WTC11 (cell line): Measurements from ENCODE around the gene IYD. TPM values are rescaled to one million over a fixed set of nuclear protein-coding genes. Genes with fewer than 3 reads are reported as not detected.

Source experiments
- ATAC-seq: fragments of 200-7000 bp; cut with Tn5 transposase; 2 replicates; pipeline ENCODE4 v1.10.0; 2021; ENCODE audit warnings: mild to moderate bottlenecking, moderate library complexity
- CTCF ChIA-PET: fragments of 300-600 bp; sonication (Branson Sonifier 250); formaldehyde crosslinking; loops from one replicate; lab custom pipeline; 2021; ENCODE audit warnings: antibody characterized with exemption; lab: Charles Lee
- POLR2A ChIA-PET: fragments of 350-600 bp; sonication (Branson Sonifier 250); formaldehyde crosslinking; loops from one replicate; lab custom pipeline; 2021; ENCODE audit warnings: antibody characterized with exemption; lab: Charles Lee
- DNase-seq: peaks from one replicate; pipeline ENCODE4 v3.0.0; 2021; ENCODE audit warnings: low spot score
- H3K27ac Mint-ChIP-seq: 2 replicates; pipeline ENCODE4 v1.8.0; 2021; ENCODE audit warnings: mixed read lengths
- H3K27me3 Mint-ChIP-seq: 2 replicates; pipeline ENCODE4 v1.8.0; 2021; ENCODE audit warnings: low read depth, mild to moderate bottlenecking, moderate library complexity, mixed read lengths
- H3K36me3 Mint-ChIP-seq: 2 replicates; pipeline ENCODE4 v1.8.0; 2021; ENCODE audit warnings: mixed read lengths
- H3K4me1 Mint-ChIP-seq: 2 replicates; pipeline ENCODE4 v1.8.0; 2022; ENCODE audit warnings: mixed read lengths
- H3K4me3 Mint-ChIP-seq: 2 replicates; pipeline ENCODE4 v1.8.0; 2021; ENCODE audit warnings: mild to moderate bottlenecking, moderate library complexity, mixed read lengths
- H3K9me3 Mint-ChIP-seq: 2 replicates; pipeline ENCODE4 v1.8.0; 2021; ENCODE audit warnings: mixed read lengths
- AFF4 ChIP-seq: sonication (generic); formaldehyde crosslinking; IDR thresholded peaks from 2 replicates; pipeline ENCODE4 v1.8.1; 2023; ENCODE audit warnings: mild to moderate bottlenecking, missing genetic modification reagents, borderline replicate concordance
- ATF2 ChIP-seq: sonication (generic); formaldehyde crosslinking; IDR thresholded peaks from 2 replicates; pipeline ENCODE4 v1.8.1; 2022; ENCODE audit warnings: low read depth, missing genetic modification reagents, borderline replicate concordance
- CREM ChIP-seq: sonication (generic); formaldehyde crosslinking; IDR thresholded peaks from 2 replicates; pipeline ENCODE4 v1.8.1; 2022; ENCODE audit warnings: mild to moderate bottlenecking, missing genetic modification reagents, moderate library complexity
- CTCF ChIP-seq: fragments of 200-600 bp; IDR thresholded peaks from 2 replicates; pipeline ENCODE4 v1.8.0; 2022; ENCODE audit warnings: antibody characterized with exemption
- ESRRA ChIP-seq: sonication (generic); formaldehyde crosslinking; IDR thresholded peaks from 2 replicates; pipeline ENCODE4 v1.8.1; 2022; ENCODE audit warnings: mild to moderate bottlenecking, missing genetic modification reagents, borderline replicate concordance
- FOXP1 ChIP-seq: sonication (generic); formaldehyde crosslinking; IDR thresholded peaks from 2 replicates; pipeline ENCODE4 v1.8.0; 2022; ENCODE audit warnings: missing genetic modification reagents, mild to moderate bottlenecking, moderate library complexity, borderline replicate concordance
- FOXP4 ChIP-seq: sonication (generic); formaldehyde crosslinking; IDR thresholded peaks from 2 replicates; pipeline ENCODE4 v1.8.0; 2022; ENCODE audit warnings: mild to moderate bottlenecking, missing genetic modification reagents
- GABPB1 ChIP-seq: sonication (generic); formaldehyde crosslinking; IDR thresholded peaks from 2 replicates; pipeline ENCODE4 v1.8.1; 2023; ENCODE audit warnings: mild to moderate bottlenecking, missing genetic modification reagents
- MXD4 ChIP-seq: fragments of 250-450 bp; sonication (Bioruptor Pico); IDR thresholded peaks from 2 replicates; pipeline ENCODE4 v1.8.0; 2021; ENCODE audit warnings: mild to moderate bottlenecking, moderate library complexity, borderline replicate concordance
- NFATC4 ChIP-seq: fragments of 250-450 bp; sonication (Bioruptor Pico); IDR thresholded peaks from 2 replicates; pipeline ENCODE4 v1.9.0; 2021; ENCODE audit warnings: mild to moderate bottlenecking
- OVOL2 ChIP-seq: fragments of 250-450 bp; sonication (Bioruptor Pico); IDR thresholded peaks from 2 replicates; pipeline ENCODE4 v1.9.0; 2021; ENCODE audit warnings: mild to moderate bottlenecking, borderline replicate concordance
- RORB ChIP-seq: fragments of 250-450 bp; sonication (Bioruptor Pico); IDR thresholded peaks from 2 replicates; pipeline ENCODE4 v1.9.0; 2021; ENCODE audit warnings: mild to moderate bottlenecking
- TCF7 ChIP-seq: sonication (generic); formaldehyde crosslinking; IDR thresholded peaks from 2 replicates; pipeline ENCODE4 v1.8.0; 2022; ENCODE audit warnings: mild to moderate bottlenecking, low read depth, missing genetic modification reagents, moderate library complexity
- TP53 ChIP-seq: sonication (generic); formaldehyde crosslinking; IDR thresholded peaks from 2 replicates; pipeline ENCODE4 v1.8.1; 2023; ENCODE audit warnings: mild to moderate bottlenecking, missing genetic modification reagents
- ZNF232 ChIP-seq: sonication (generic); formaldehyde crosslinking; IDR thresholded peaks from 2 replicates; pipeline ENCODE4 v1.8.0; 2022; ENCODE audit warnings: mild to moderate bottlenecking, missing genetic modification reagents
- ZNF396 ChIP-seq: fragments of 250-450 bp; sonication (Bioruptor Pico); IDR thresholded peaks from 2 replicates; pipeline ENCODE4 v1.8.0; 2021; ENCODE audit warnings: mild to moderate bottlenecking, moderate library complexity, borderline replicate concordance
- ZSCAN18 ChIP-seq: fragments of 250-450 bp; sonication (Bioruptor Pico); IDR thresholded peaks from 2 replicates; pipeline ENCODE4 v2.1.2; 2022; ENCODE audit warnings: mild to moderate bottlenecking, moderate library complexity
- total RNA-seq: library from RNA; stranded (reverse); gene quantifications from 3 replicates; pipeline ENCODE4 v1.2.3, GENCODE V29; 2021
- TF ChIP-seq, protein P1 (sequence below): sonication (generic); formaldehyde crosslinking; IDR thresholded peaks from 2 replicates; pipeline ENCODE4 v1.8.1; 2023; ENCODE audit warnings: mild to moderate bottlenecking, missing genetic modification reagents, moderate library complexity

The IYD gene
- total RNA-seq, 1 experiment from 2014 or later: not detected

- Mint-ChIP-seq H3K9me3 (no peaks in the 10 kb centered on the region), H3K4me3 (no peak overlapping the region), H3K4me1 (peaks cover 4% of the 10 kb centered on the region), H3K27ac (no peak overlapping the region), H3K36me3 (no peaks in the 10 kb centered on the region), H3K27me3 (no peaks in the 10 kb centered on the region)
- ATAC-seq (no peak), DNase-seq (no peak)
- ChIA-PET POLR2A (no interaction called here), CTCF (no interaction called here)
- TF ChIP-seq TCF7 (no peak), RORB (no peak), MXD4 (CRISPR knock-in tag) (no peak), GABPB1 (no peak), ZNF396 (CRISPR knock-in tag) (no peak), ZSCAN18 (CRISPR knock-in tag) (no peak), CREM (CRISPR knock-in tag) (no peak), CTCF (no peak), FOXP4 (CRISPR knock-in tag) (no peak), AFF4 (CRISPR knock-in tag) (no peak), FOXP1 (no peak), OVOL2 (CRISPR knock-in tag) (no peak), NFATC4 (CRISPR knock-in tag) (no peak), ESRRA (CRISPR knock-in tag) (no peak)
- TF ChIP-seq, protein P1, sequence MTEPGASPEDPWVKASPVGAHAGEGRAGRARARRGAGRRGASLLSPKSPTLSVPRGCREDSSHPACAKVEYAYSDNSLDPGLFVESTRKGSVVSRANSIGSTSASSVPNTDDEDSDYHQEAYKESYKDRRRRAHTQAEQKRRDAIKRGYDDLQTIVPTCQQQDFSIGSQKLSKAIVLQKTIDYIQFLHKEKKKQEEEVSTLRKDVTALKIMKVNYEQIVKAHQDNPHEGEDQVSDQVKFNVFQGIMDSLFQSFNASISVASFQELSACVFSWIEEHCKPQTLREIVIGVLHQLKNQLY (CRISPR knock-in tag): no peak
These were observed 22.5 kb upstream of the IYD start for GRCh38 chr6:150346346-150346745.

DNA sequence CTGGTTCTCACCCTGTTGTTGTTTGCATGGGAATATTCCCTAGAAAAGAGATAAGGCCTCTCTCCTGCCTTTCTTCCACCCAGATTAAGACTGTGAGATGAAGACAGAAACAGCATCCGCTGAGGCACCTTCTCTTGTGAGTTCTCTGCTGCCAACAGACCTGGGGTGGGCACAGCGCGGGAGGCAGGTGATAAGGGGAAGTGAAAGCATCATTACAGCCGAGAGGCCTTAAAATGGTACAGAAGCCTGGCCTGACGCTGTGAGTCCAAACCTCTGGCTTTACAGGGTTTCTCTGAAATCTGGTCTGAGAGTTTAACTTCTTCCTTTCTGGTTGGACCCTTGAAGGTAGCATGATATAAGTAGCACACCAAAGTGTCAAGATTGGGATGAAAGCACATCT, 21.0 kb upstream of the IYD start:
- DNase-seq: no peak
- CTCF ChIA-PET: no interaction called here
- no peaks in the 10 kb centered on the region; the same call in 1 of the 2 replicates for H3K4me1 Mint-ChIP-seq
- no peak overlapping the region for H3K27ac Mint-ChIP-seq
- no peaks in the 10 kb centered on the region for H3K27me3 Mint-ChIP-seq
- TF ChIP-seq OVOL2 (CRISPR knock-in tag): no peak
- no peak for TF ChIP-seq ZNF232
- TF ChIP-seq TP53: no peak
- no peak for TF ChIP-seq ATF2
- ATAC-seq: no peak
- POLR2A ChIA-PET: no interaction called here
- no peak overlapping the region for H3K4me3 Mint-ChIP-seq
- no peaks in the 10 kb centered on the region for H3K9me3 Mint-ChIP-seq
- no peaks in the 10 kb centered on the region for H3K36me3 Mint-ChIP-seq
